Body of pancreas (tissue), 4 donors: Measurements from ENCODE around the gene AIF1.

ENCODE experiments used
- CTCF ChIP-seq, 7 experiments: fragments of 450-650 bp in 4 of 7; fragments of 200-600 bp in 3 of 7; sonication (generic) in 3 of 7; IDR thresholded peaks; one replicate each; pipeline ENCODE4 v1.5.1; 2016 to 2019; ENCODE audit warnings: antibody characterized with exemption in 7 of 7
- POLR2A ChIP-seq, 3 donors: fragments of 450-650 bp; IDR thresholded peaks; one replicate each; pipeline ENCODE4 v1.6.1; 2016; ENCODE audit warnings: antibody characterized with exemption in 3 of 3, mild to moderate bottlenecking in 2 of 3

DNA sequence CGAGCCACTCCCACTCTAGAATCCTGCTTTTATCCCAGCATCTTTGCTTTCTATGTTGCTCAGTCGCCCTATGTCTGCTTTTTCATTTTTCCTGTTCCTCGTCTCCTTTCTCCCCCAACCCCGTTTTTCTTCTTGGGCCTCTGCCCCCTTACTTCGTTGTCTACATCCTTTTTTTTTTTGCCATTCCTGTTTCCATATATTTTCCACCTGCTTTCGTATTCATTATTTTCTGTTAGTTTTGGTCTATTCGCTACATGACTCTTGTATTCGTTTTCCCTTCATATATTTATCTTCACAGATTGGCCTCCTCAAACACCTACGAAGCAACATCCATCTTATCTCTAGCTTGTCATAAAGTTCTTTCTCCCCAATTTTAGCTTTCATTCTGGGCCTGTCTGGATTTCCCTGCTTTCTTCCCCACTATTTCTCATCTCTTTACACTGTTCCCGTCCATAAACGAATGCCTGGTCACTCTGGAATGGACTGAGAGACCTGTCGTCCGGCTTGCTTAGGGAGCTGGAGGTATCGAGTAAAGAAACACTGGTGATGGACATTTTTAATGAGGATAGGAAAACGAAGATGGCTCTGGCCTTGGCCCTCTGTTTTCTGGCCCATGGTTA lies 6.4 kb downstream of the AIF1 start:
- TF ChIP-seq CTCF (IDR thresholded peaks at IDR 0.05) (no peak), POLR2A (IDR thresholded peaks at IDR 0.05) (no peak)
